HepG2 (cell line): Measurements from ENCODE around the gene PREX1. TPM values are rescaled to one million over a fixed set of nuclear protein-coding genes. Genes with fewer than 3 reads are reported as not detected.

Source experiments
- ATAC-seq: fragments of 200-7000 bp; cut with Tn5 transposase; 3 replicates; pipeline ENCODE4 v1.9.1; 2020; ENCODE audit warnings: mild to moderate bottlenecking, moderate library complexity
- BruUV-seq: library from RNA; stranded (reverse); fragments of 400-500 nt; replicated peaks from 2 replicates; lab custom pipeline; 2021; lab: Mats Ljungman, UMichigan
- CTCF ChIA-PET: fragments of 300-600 bp; formaldehyde crosslinking; extraction: SDS; loops from one replicate; lab custom pipeline; 2021; ENCODE audit warnings: low total read pairs, inconsistent platforms, low intra/inter-chr PET ratio; lab: Yijun Ruan, JAX
- POLR2A ChIA-PET: fragments of 350-600 bp; sonication (Branson Sonifier 250); formaldehyde crosslinking; loops from one replicate; lab custom pipeline; 2020; ENCODE audit warnings: antibody characterized with exemption, inconsistent platforms; lab: Yijun Ruan, JAX
- DNase-seq: peaks from one replicate; pipeline ENCODE4 v3.0.0-alpha.2; 2015; ENCODE audit warnings: low spot score
- FAIRE-seq: peaks from 3 replicates; lab custom pipeline; 2011; peaks lifted over from hg19 to GRCh38; lab: Jason Lieb, UNC
- H2AFZ ChIP-seq: one replicate; pipeline ENCODE4 v1.6.1; 2011; ENCODE audit warnings: low read length, inconsistent platforms
- H3K27ac ChIP-seq: fragments of 300-600 bp; 3 replicates; pipeline ENCODE4 v1.8.0; 2011; ENCODE audit warnings: mixed run types, mild to moderate bottlenecking, mixed read lengths, low read length, inconsistent platforms; ENCODE audit not compliant: insufficient read depth; ENCODE audit errors: extremely low read length
- H3K27me3 ChIP-seq, 2 experiments: fragments of 200-600 bp in 1 of 2; 2 replicates in 1 of 2; 3 replicates in 1 of 2; pipeline versions ENCODE4 v1.6.0 to v1.8.0; 2011; ENCODE audit warnings: low read length in 2 of 2, mild to moderate bottlenecking in 2 of 2, moderate library complexity in 2 of 2, inconsistent platforms in 1 of 2; ENCODE audit not compliant: insufficient read depth in 2 of 2, control insufficient read depth in 1 of 2
- H3K36me3 ChIP-seq, 2 experiments: fragments of 200-600 bp in 1 of 2; replicated peaks in 1 of 2; 2 replicates in 1 of 2; 3 replicates in 1 of 2; pipeline versions ENCODE4 v1.5.1 to v1.8.0; 2011; ENCODE audit warnings: low read length in 2 of 2, inconsistent platforms in 1 of 2; ENCODE audit not compliant: insufficient read depth in 2 of 2, control insufficient read depth in 1 of 2
- H3K4me1 ChIP-seq: 2 replicates; pipeline ENCODE4 v1.5.1; 2012; ENCODE audit warnings: low read length, inconsistent platforms; ENCODE audit not compliant: insufficient read depth
- H3K4me2 ChIP-seq: 2 replicates; pipeline ENCODE4 v1.6.0; 2011; ENCODE audit warnings: low read depth, low read length, inconsistent platforms
- H3K4me3 ChIP-seq, 3 experiments: fragments of 200-600 bp in 1 of 3; sonication (generic), shearing (Covaris generic) in 1 of 3; replicated peaks in 1 of 3; 2 replicates each; pipeline ENCODE4 v1.5.1; 2011 to 2016; ENCODE audit warnings: low read length in 3 of 3, inconsistent platforms in 2 of 3, low read depth in 2 of 3, mild to moderate bottlenecking in 2 of 3, control low read depth in 1 of 3, mixed read lengths in 1 of 3; ENCODE audit not compliant: insufficient read depth in 1 of 3
- H3K79me2 ChIP-seq: one replicate; pipeline ENCODE4 v1.6.1; 2011; ENCODE audit warnings: low read length, inconsistent platforms; ENCODE audit not compliant: insufficient read depth
- H3K9ac ChIP-seq: 2 replicates; pipeline ENCODE4 v1.6.0; 2011; ENCODE audit warnings: mild to moderate bottlenecking, low read depth, low read length, inconsistent platforms; ENCODE audit not compliant: insufficient read depth
- H3K9me3 ChIP-seq: 2 replicates; pipeline ENCODE4 v1.5.1; 2012; ENCODE audit warnings: mild to moderate bottlenecking, low read length
- H4K20me1 ChIP-seq: 2 replicates; pipeline ENCODE4 v1.6.0; 2011; ENCODE audit warnings: inconsistent platforms, mild to moderate bottlenecking, low read length, moderate library complexity; ENCODE audit not compliant: insufficient read depth
- EZH2 ChIP-seq: conservative IDR thresholded peaks from 2 replicates; pipeline ENCODE4 v1.6.1; 2012; ENCODE audit warnings: mild to moderate bottlenecking, low read depth, low read length, moderate library complexity
- IRX3 ChIP-seq: sonication (generic); formaldehyde crosslinking; IDR thresholded peaks from 2 replicates; pipeline ENCODE4 v1.8.1; 2023; ENCODE audit warnings: mild to moderate bottlenecking, low read depth, missing genetic modification reagents, borderline replicate concordance
- LRRFIP1 ChIP-seq: sonication (generic); formaldehyde crosslinking; conservative IDR thresholded peaks from 2 replicates; pipeline ENCODE4 v1.4.0; 2020; ENCODE audit warnings: missing genetic modification reagents
- NONO ChIP-seq, 2 experiments: fragments of 450-650 bp in 1 of 2; sonication (generic) in 1 of 2; formaldehyde crosslinking in 1 of 2; IDR thresholded peaks in 1 of 2; conservative IDR thresholded peaks in 1 of 2; 2 replicates each; pipeline versions ENCODE4 v1.6.1 to v1.8.0; 2017 to 2022; ENCODE audit warnings: mild to moderate bottlenecking in 1 of 2, missing genetic modification reagents in 1 of 2, moderate library complexity in 1 of 2
- PTBP1 ChIP-seq: fragments of 200-400 bp; formaldehyde crosslinking; IDR thresholded peaks from 2 replicates; pipeline ENCODE4 v1.6.1; 2018; ENCODE audit warnings: low read length, low read depth; ENCODE audit not compliant: poor library complexity, severe bottlenecking
- SNAPC2 ChIP-seq: sonication (generic); formaldehyde crosslinking; IDR thresholded peaks from 2 replicates; pipeline ENCODE4 v1.8.1; 2022; ENCODE audit warnings: mild to moderate bottlenecking, missing genetic modification reagents
- YEATS4 ChIP-seq: sonication (generic); formaldehyde crosslinking; IDR thresholded peaks from 2 replicates; pipeline ENCODE4 v1.4.0; 2020; ENCODE audit warnings: missing genetic modification reagents, borderline replicate concordance
- ZNF143 ChIP-seq: sonication (generic); formaldehyde crosslinking; IDR thresholded peaks from 2 replicates; pipeline ENCODE4 v1.4.0; 2020; ENCODE audit warnings: missing genetic modification reagents
- ZNF276 ChIP-seq: sonication (generic); formaldehyde crosslinking; IDR thresholded peaks from 2 replicates; pipeline ENCODE4 v1.4.0; 2020; ENCODE audit warnings: mild to moderate bottlenecking, low read depth, missing genetic modification reagents
- ZNF713 ChIP-seq: sonication (generic); formaldehyde crosslinking; IDR thresholded peaks from 2 replicates; pipeline ENCODE4 v1.4.0; 2020; ENCODE audit warnings: mild to moderate bottlenecking, missing genetic modification reagents
- WGBS: methylation state at CpG from one replicate; pipeline ENCODE4 v1.1.6; 2017; ENCODE audit warnings: low lambda C conversion rate; 5-methylcytosine and 5-hydroxymethylcytosine counted together
- in situ Hi-C: cut with HindIII; loops from 2 replicates; pipeline ENCODE4 v1.10.0; 2017; ENCODE audit warnings: low pct_unique_long_range_greater_than_20kb; ENCODE audit not compliant: extremely low pct_ligation_motif_present
- intact Hi-C: fragments of 100-400 bp; cut with micrococcal nuclease; formaldehyde crosslinking; loops from one replicate; pipeline ENCODE4 v1.10.0; 2022; ENCODE audit not compliant: unreplicated experiment
- polyA plus RNA-seq, 8 experiments: library from polyadenylated mRNA; depleted of rRNA in 3 of 8; stranded (reverse) in 7 of 8; unstranded in 1 of 8; fragments of >200 nt; fragmentation: Illumina TruSeq in 4 of 8; extraction: Trizol in 4 of 8; gene quantifications; 2 replicates each; pipeline versions ENCODE4 v1.2.1 to v1.2.3, GENCODE V29; 2011 to 2016; ENCODE audit warnings: low read depth in 4 of 8, missing spikeins in 1 of 8, mixed read lengths in 1 of 8; ENCODE audit not compliant: insufficient read depth in 1 of 8
- total RNA-seq, 5 experiments: library from RNA; depleted of rRNA; stranded (reverse); fragments of >200 nt; fragmentation: Illumina TruSeq; extraction: Trizol; gene quantifications; 2 replicates each; pipeline ENCODE4 v1.2.3, GENCODE V29; 2016; ENCODE audit warnings: low read depth in 1 of 5
- TF ChIP-seq, protein P1 (sequence below): sonication (generic); formaldehyde crosslinking; IDR thresholded peaks from 2 replicates; pipeline ENCODE4 v1.8.0; 2022; ENCODE audit warnings: mild to moderate bottlenecking, missing genetic modification reagents, moderate library complexity
- TF ChIP-seq, protein P2 (sequence below): sonication (generic); formaldehyde crosslinking; IDR thresholded peaks from 2 replicates; pipeline ENCODE4 v1.8.0; 2022; ENCODE audit warnings: missing genetic modification reagents, low read depth, mild to moderate bottlenecking, borderline replicate concordance

Gene PREX1
- total and polyA plus RNA-seq, 2 of the 13 experiments (the other 11 are each of a cell fraction or from before 2014, with no cell fraction given): 0.02 to 0.04 TPM

GRCh38 chr20:48730977-48731376 is 96.8 kb downstream of the PREX1 start:
- TF ChIP-seq YEATS4 (CRISPR knock-in tag) (no peak), NONO (IDR thresholded peaks at IDR 0.05) (0 out of 2 replicates have a peak, but pooled peaks have one; percentile 34), NONO (CRISPR knock-in tag; conservative IDR thresholded peaks at IDR 0.05) (no peak)
- H4K20me1 ChIP-seq: no peaks in the 10 kb centered on the region
- ChIA-PET CTCF (no interaction called here), POLR2A (no interaction called here)
- H3K9me3 ChIP-seq: no peaks in the 10 kb centered on the region
- H3K4me2 ChIP-seq: no peak overlapping the region
- H3K27ac ChIP-seq: no peak overlapping the region
- DNase-seq: no peak
- BruUV-seq: no TSS peak
- 56% methylated on average over 3 of the region's 3 CpGs for WGBS
- FAIRE-seq: no peak
- H3K4me3 ChIP-seq: no peak overlapping the region
- H3K4me1 ChIP-seq: no peaks in the 10 kb centered on the region
- H2AFZ ChIP-seq: no peak overlapping the region
- H3K9ac ChIP-seq: no peak overlapping the region
- ATAC-seq: no peak
- no peaks in the 10 kb centered on the region for H3K79me2 ChIP-seq
- H3K27me3 ChIP-seq: peaks cover 0 to 11% of the 10 kb centered on the region in 2 experiments; a peak in 2 of 5 replicates
- no peaks in the 10 kb centered on the region for H3K36me3 ChIP-seq
- intact Hi-C loops: no loop called here
- in situ Hi-C loops: no loop called here

- Histone ChIP-seq H2AFZ (no peak overlapping the region), H3K4me3 (no peak overlapping the region), H4K20me1 (no peaks in the 10 kb centered on the region), H3K9ac (no peak overlapping the region), H3K4me1 (no peaks in the 10 kb centered on the region), H3K9me3 (no peaks in the 10 kb centered on the region), H3K36me3 (no peaks in the 10 kb centered on the region), H3K27me3 (peaks cover 0 to 11% of the 10 kb centered on the region in 2 experiments; a peak in 2 of 5 replicates), H3K27ac (no peak overlapping the region), H3K4me2 (no peak overlapping the region), H3K79me2 (no peaks in the 10 kb centered on the region)
- DNase-seq (no peak), ATAC-seq (no peak), FAIRE-seq (no peak)
- in situ Hi-C loops (no loop called here), intact Hi-C loops (no loop called here)
- BruUV-seq: no TSS peak
- 57% methylated on average over 6 of the region's 6 CpGs for WGBS
- ChIA-PET CTCF (no interaction called here), POLR2A (no interaction called here)
- TF ChIP-seq EZH2: no peak
- no peak for TF ChIP-seq ZNF713 (CRISPR knock-in tag)
- no peak for TF ChIP-seq IRX3
- TF ChIP-seq, protein P1, sequence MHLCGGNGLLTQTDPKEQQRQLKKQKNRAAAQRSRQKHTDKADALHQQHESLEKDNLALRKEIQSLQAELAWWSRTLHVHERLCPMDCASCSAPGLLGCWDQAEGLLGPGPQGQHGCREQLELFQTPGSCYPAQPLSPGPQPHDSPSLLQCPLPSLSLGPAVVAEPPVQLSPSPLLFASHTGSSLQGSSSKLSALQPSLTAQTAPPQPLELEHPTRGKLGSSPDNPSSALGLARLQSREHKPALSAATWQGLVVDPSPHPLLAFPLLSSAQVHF (CRISPR knock-in tag): no peak
- no peak for TF ChIP-seq SNAPC2 (CRISPR knock-in tag)
- TF ChIP-seq, protein P2, sequence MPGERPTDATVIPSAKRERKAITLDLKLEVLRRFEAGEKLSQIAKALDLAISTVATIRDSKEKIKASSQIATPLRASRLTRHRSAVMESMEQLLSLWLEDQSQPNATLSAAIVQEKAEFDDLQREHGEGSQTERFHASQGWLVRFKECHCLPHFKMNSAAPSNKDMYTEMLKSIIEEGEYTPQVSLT: no peak
- TF ChIP-seq ZNF143: no peak
- no peak for TF ChIP-seq PTBP1
- TF ChIP-seq LRRFIP1: no peak
- no peak for TF ChIP-seq ZNF276 (CRISPR knock-in tag)
Observed at GRCh38 chr20:48729538-48729937, 98.3 kb downstream of the PREX1 start.
